Progenitor cell of endocrine pancreas (in vitro differentiated cells): ENCODE data around the gene SELL. TPM values are rescaled to one million over a fixed set of nuclear protein-coding genes. Genes with fewer than 3 reads are reported as not detected.
"Not testable (repeated sequence)": the region's sequence is repeated elsewhere in the genome, so short reads cannot be mapped to it uniquely, and the experiment has no call there.

ENCODE experiments used
- DNase-seq: peaks from one replicate; pipeline ENCODE4 v3.0.0; 2021; ENCODE audit warnings: low spot score; ENCODE audit not compliant: unreplicated experiment
- H3K27ac Mint-ChIP-seq: 2 replicates; pipeline ENCODE4 v1.8.0; 2021; ENCODE audit warnings: mild to moderate bottlenecking, moderate library complexity, mixed read lengths
- H3K27me3 Mint-ChIP-seq: 2 replicates; pipeline ENCODE4 v1.8.0; 2021; ENCODE audit warnings: mixed read lengths
- H3K36me3 Mint-ChIP-seq: 2 replicates; pipeline ENCODE4 v1.8.0; 2022; ENCODE audit warnings: mixed read lengths; ENCODE audit not compliant: insufficient read depth
- H3K4me1 Mint-ChIP-seq: 2 replicates; pipeline ENCODE4 v1.8.0; 2021; ENCODE audit warnings: low read depth, mixed read lengths
- H3K4me3 Mint-ChIP-seq: 2 replicates; pipeline ENCODE4 v1.8.0; 2021; ENCODE audit warnings: low read depth, mild to moderate bottlenecking, moderate library complexity, mixed read lengths
- H3K9me3 Mint-ChIP-seq: 2 replicates; pipeline ENCODE4 v1.8.0; 2021; ENCODE audit warnings: low read depth, mixed read lengths
- CTCF ChIP-seq: fragments of 200-600 bp; sonication (generic); IDR thresholded peaks from one replicate; pipeline ENCODE4 v1.5.0; 2021; ENCODE audit warnings: antibody characterized with exemption, mild to moderate bottlenecking; ENCODE audit not compliant: unreplicated experiment
- total RNA-seq: library from RNA; stranded (reverse); gene quantifications from 2 replicates; pipeline ENCODE4 v1.2.1, GENCODE V29; 2021

SELL gene
- total RNA-seq, 1 donor from 2014 or later = 0.69 TPM

GRCh38 chr1:169680377-169681019, 30.9 kb downstream of the SELL start:
- Mint-ChIP-seq H3K9me3 (no peaks in the 10 kb centered on the region), H3K36me3 (no peaks in the 10 kb centered on the region), H3K27me3 (peaks cover 5% of the 10 kb centered on the region), H3K27ac (no peak overlapping the region), H3K4me3 (no peak overlapping the region), H3K4me1 (peaks cover 4% of the 10 kb centered on the region)
- no peak for DNase-seq
- TF ChIP-seq CTCF = no peak

DNA sequence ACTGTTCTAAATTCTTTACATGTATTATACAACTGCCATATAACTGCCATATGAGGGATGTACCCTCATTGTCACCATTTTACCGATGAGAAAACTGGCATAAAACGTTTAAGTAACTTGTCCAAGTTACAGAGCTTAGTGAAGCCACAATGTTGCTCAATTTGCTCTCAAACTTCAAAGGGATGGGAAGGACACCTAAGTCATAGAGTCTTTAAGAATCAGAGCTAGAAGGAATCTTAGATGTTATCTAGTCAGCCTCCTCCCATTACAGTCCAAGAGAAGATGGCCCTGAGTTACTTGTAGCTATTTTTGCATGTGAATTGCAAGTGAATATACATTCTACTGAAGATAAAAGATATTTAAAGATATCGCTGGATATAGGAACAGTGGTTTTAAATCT, 31.7 kb downstream of the SELL start:
- Mint-ChIP-seq H3K27ac (no peak overlapping the region), H3K4me3 (no peak overlapping the region), H3K9me3 (no peaks in the 10 kb centered on the region), H3K27me3 (peaks cover 5% of the 10 kb centered on the region), H3K4me1 (peaks cover 4% of the 10 kb centered on the region), H3K36me3 (no peaks in the 10 kb centered on the region)
- no peak for DNase-seq
- TF ChIP-seq CTCF = no peak

DNA sequence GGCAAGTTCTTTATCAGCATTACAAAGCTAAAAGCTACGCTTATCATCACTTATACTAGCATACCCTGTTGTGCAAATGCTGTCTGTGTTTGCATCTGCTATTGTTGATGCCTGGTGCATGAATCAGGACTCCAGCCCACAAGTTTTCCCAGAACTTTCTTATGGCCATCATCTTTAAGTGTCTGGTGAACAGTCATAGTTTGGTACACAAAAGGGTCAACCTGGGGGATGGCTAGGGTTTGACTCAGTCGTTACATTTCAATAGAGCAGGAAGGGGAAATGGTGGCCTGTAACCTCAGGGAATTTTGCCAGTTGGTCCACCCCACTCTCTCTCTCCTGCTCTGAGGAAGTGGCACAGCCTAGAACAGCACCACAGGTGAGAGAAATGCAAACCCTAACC, 35.4 kb downstream of the SELL start:
- DNase-seq = no peak
- no peak overlapping the region for H3K4me3 Mint-ChIP-seq
- H3K4me1 Mint-ChIP-seq = peaks cover 3% of the 10 kb centered on the region
- H3K9me3 Mint-ChIP-seq = peaks cover 3% of the 10 kb centered on the region
- TF ChIP-seq CTCF = no peak
- H3K27ac Mint-ChIP-seq = no peak overlapping the region
- no peaks in the 10 kb centered on the region for H3K36me3 Mint-ChIP-seq
- peaks cover 3% of the 10 kb centered on the region for H3K27me3 Mint-ChIP-seq

GRCh38 chr1:169670836-169671235, 40.6 kb downstream of the SELL start:
- no peak for DNase-seq
- no peak overlapping the region for H3K27ac Mint-ChIP-seq
- peaks cover 3% of the 10 kb centered on the region for H3K9me3 Mint-ChIP-seq
- no peak overlapping the region for H3K4me3 Mint-ChIP-seq
- no peaks in the 10 kb centered on the region for H3K36me3 Mint-ChIP-seq
- TF ChIP-seq CTCF = no peak
- H3K27me3 Mint-ChIP-seq = no peaks in the 10 kb centered on the region
- peaks cover 1% of the 10 kb centered on the region for H3K4me1 Mint-ChIP-seq

DNA sequence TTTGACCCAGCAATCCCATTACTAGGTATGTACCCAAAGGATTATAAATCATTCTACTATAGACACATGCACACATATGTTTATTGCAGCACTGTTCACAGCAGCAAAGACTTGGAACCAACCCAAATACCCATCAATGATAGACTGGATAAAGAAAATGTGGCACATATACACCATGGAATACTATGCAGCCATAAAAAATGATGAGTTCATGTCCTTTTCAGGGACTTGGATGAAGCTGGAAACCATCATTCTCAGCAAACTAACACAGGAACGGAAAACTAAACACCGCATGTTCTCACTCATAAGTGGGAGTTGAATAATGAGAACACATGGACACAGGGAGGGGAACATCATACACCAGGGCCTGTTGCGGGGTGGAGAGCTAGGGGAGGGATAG, 41.2 kb downstream of the SELL start:
- not testable (repeated sequence) for H3K4me1 Mint-ChIP-seq, H3K27ac Mint-ChIP-seq, H3K36me3 Mint-ChIP-seq, H3K9me3 Mint-ChIP-seq, H3K27me3 Mint-ChIP-seq, DNase-seq, H3K4me3 Mint-ChIP-seq

DNA sequence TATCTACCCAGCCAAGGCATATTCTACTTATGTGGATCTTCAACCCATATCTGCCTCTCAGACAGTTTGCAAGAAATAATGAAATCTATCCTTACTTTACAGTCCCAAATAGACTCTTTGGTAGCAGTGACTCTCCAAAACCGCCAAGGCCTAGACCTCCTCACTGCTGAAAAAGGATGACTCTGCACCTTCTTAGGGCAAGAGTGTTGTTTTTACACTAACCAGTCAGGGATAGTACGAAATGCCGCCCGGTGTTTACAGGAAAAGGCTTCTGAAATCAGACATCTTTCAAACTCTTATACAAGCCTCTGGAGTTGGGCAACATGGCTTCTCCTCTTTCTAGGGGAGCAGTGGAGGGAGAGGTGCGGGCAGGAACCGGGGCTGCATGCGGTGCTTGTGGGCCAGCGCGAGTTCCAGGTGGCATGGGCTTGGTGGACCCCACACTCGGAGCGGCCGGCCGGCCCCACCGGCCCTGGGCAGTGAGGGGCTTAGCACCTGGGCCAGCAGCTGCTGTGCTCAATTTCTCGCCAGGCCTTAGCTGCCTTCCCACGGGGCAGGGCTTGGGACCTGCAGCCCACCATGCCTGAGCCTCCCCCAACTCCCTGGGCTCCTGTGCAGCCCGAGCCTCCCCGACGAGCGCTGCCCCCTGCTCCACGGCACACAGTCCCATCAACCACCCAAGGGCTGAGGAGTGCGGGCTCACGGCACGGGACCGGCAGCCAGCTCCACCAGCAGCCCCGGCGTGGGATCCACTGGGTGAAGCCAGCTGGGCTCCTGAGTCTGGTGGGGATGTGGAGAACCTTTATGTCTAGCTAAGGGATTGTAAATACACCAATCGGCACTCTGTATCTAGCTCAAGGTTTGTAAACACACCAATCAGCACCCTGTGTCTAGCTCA, 43.5 kb downstream of the SELL start:
- not testable (repeated sequence) for H3K4me1 Mint-ChIP-seq, H3K36me3 Mint-ChIP-seq, H3K27ac Mint-ChIP-seq, H3K9me3 Mint-ChIP-seq, H3K4me3 Mint-ChIP-seq, DNase-seq, H3K27me3 Mint-ChIP-seq

DNA sequence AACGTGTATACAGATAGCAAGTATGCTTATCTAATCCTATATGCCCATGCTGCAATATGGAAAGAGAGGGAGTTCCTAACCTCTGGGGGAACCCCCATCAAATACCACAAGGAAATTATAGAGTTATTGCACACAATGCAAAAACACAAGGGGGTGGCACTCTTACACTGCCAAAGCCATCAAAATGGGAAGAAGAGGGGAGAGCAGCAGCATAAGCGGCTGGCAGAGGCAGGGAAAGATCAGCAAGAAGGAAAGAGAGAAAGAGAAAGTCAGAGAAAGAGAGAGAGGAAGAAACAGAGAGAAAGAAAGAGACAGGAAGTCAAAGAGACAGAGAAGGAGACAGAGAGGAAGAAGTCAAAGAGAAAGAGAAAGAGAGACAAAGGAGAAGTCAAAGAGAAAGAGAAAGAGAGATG, 44.2 kb downstream of the SELL start:
- not testable (repeated sequence) for DNase-seq, H3K4me3 Mint-ChIP-seq, H3K9me3 Mint-ChIP-seq, H3K27me3 Mint-ChIP-seq, H3K4me1 Mint-ChIP-seq, H3K36me3 Mint-ChIP-seq
- H3K27ac Mint-ChIP-seq = peak overlapping the region; percentile 1

DNA sequence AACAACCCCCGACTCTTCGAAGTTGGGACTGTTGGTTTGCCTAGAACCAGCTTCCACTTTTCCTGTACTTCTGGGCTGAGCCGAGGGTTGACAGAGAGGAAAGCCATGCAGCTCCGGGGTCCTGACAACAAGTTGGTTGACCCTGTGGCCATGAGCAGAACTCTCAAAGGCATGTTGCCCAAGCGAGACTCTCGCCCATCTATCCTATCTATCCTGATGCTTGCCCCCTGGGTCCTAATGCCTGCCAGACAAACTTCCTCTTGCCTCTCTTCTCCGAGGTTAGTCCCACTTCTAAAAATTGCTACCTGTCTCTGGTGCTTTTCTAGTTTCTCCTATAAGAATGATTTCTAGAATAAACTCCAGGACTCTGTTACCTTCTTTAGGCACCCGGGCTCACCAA, 48.7 kb downstream of the SELL start:
- not testable (repeated sequence) for H3K9me3 Mint-ChIP-seq, H3K4me1 Mint-ChIP-seq, DNase-seq, H3K27me3 Mint-ChIP-seq, H3K4me3 Mint-ChIP-seq, H3K27ac Mint-ChIP-seq, H3K36me3 Mint-ChIP-seq

GRCh38 chr1:169661066-169661465, 50.4 kb downstream of the SELL start:
- Mint-ChIP-seq H3K4me1 (peaks cover 14% of the 10 kb centered on the region), H3K9me3 (peaks cover 13% of the 10 kb centered on the region)
- not testable (repeated sequence) for H3K36me3 Mint-ChIP-seq, H3K27ac Mint-ChIP-seq, H3K4me3 Mint-ChIP-seq, DNase-seq, H3K27me3 Mint-ChIP-seq
